Esophagus (tissue), 2 donors: ENCODE measurements around the gene MS4A2. TPM values are rescaled to one million over a fixed set of nuclear protein-coding genes. Genes with fewer than 3 reads are reported as not detected.
"Not testable (repeated sequence)": the region's sequence is repeated elsewhere in the genome, so short reads cannot be mapped to it uniquely, and the experiment has no call there.

ENCODE experiments used
- H3K27ac ChIP-seq, 2 donors: one replicate each; pipeline ENCODE4 v1.5.1; 2013; ENCODE audit warnings: low read depth in 2 of 2, mild to moderate bottlenecking in 2 of 2, inconsistent platforms in 1 of 2, low read length in 1 of 2, moderate library complexity in 1 of 2
- H3K27me3 ChIP-seq, 2 donors: one replicate each; pipeline ENCODE4 v1.6.1; 2013; ENCODE audit warnings: low read length in 2 of 2, control low read depth in 1 of 2, mild to moderate bottlenecking in 1 of 2; ENCODE audit not compliant: insufficient read depth in 2 of 2, control insufficient read depth in 1 of 2
- H3K36me3 ChIP-seq, 2 donors: one replicate each; pipeline ENCODE4 v1.6.1; 2013; ENCODE audit warnings: low read length in 1 of 2; ENCODE audit not compliant: control insufficient read depth in 2 of 2, insufficient read depth in 2 of 2
- H3K4me1 ChIP-seq, 2 donors: one replicate each; pipeline ENCODE4 v1.6.1; 2013; ENCODE audit warnings: low read length in 1 of 2; ENCODE audit not compliant: control insufficient read depth in 2 of 2, insufficient read depth in 2 of 2
- H3K4me3 ChIP-seq, 2 donors: one replicate each; pipeline ENCODE4 v1.5.1; 2013; ENCODE audit warnings: low read length in 2 of 2, mild to moderate bottlenecking in 2 of 2, low read depth in 1 of 2, moderate library complexity in 1 of 2
- H3K9me3 ChIP-seq, 2 donors: one replicate each; pipeline ENCODE4 v1.6.1; 2013; ENCODE audit warnings: mild to moderate bottlenecking in 2 of 2, low read depth in 1 of 2, low read length in 1 of 2, moderate library complexity in 1 of 2; ENCODE audit not compliant: control insufficient read depth in 2 of 2, insufficient read depth in 1 of 2
- WGBS, 2 donors: extraction: QIAGEN DNeasy Blood & Tissue Kit; methylation state at CpG; one replicate each; pipeline ENCODE4 v1.1.7; 2013; 5-methylcytosine and 5-hydroxymethylcytosine counted together
- polyA plus RNA-seq, 2 donors: library from polyadenylated mRNA; stranded (reverse); fragments of 200-250 nt; gene quantifications; one replicate each; pipeline ENCODE4 v1.2.3, GENCODE V29; 2013
- donor health status: healthy with polysubstance abuse.
- donor health status: Bipolar disorder and iron deficiency.

MS4A2 gene
- under 1 TPM; 0.08 to 0.42 TPM for polyA plus RNA-seq

- no peak within 1 kb of the TSS for H3K27ac ChIP-seq
- no peak within 1 kb of the TSS for H3K4me3 ChIP-seq
- H3K27me3 ChIP-seq, result no peaks in the 10 kb centered on the region
- no peaks in the 10 kb centered on the region for H3K9me3 ChIP-seq
- H3K36me3 ChIP-seq, result no peaks in the 10 kb centered on the region
- WGBS, 2 donors, result 81 to 85% methylated on average over 1 of the region's 1 CpG
- no peaks in the 10 kb centered on the region for H3K4me1 ChIP-seq
Observed at GRCh38 chr11:60088364-60088763, at the start of gene MS4A2. Gene MS4A2, plus strand, starts transcription at chr11:60088664. Its CDS starts 102 bp downstream, at chr11:60088766.

GRCh38 chr11:60040109-60040508 is 48.4 kb upstream of the MS4A2 start, which contains the start of gene OOSP2:
Gene OOSP2, plus strand, starts transcription at chr11:60040409. Its CDS starts 51 bp downstream, at chr11:60040460.
- 81 to 83% methylated on average over 8 of the region's 8 CpGs for WGBS, 2 donors
- Histone ChIP-seq H3K4me3 (no peak within 1 kb of the TSS), H3K36me3 (no peaks in the 10 kb centered on the region), H3K27me3 (no peaks in the 10 kb centered on the region), H3K4me1 (no peaks in the 10 kb centered on the region), H3K27ac (no peak within 1 kb of the TSS), H3K9me3 (no peaks in the 10 kb centered on the region)

GRCh38 chr11:60050422-60050821 is 38.0 kb upstream of the MS4A2 start:
- not testable (repeated sequence) for H3K27me3 ChIP-seq, H3K4me1 ChIP-seq, H3K27ac ChIP-seq, H3K4me3 ChIP-seq, H3K9me3 ChIP-seq, H3K36me3 ChIP-seq

- not testable (repeated sequence) for H3K9me3 ChIP-seq, H3K4me1 ChIP-seq, H3K27ac ChIP-seq, H3K4me3 ChIP-seq, H3K36me3 ChIP-seq, H3K27me3 ChIP-seq
- WGBS, 2 donors, result 59 to 64% methylated on average over 3 of the region's 3 CpGs
Observed at GRCh38 chr11:60050839-60051238, 37.6 kb upstream of the MS4A2 start.

GRCh38 chr11:60056349-60056969 is 32.0 kb upstream of the MS4A2 start, which contains the start of gene MS4A3:
Gene MS4A3, plus strand, starts transcription at chr11:60056665. Its CDS starts 4,496 bp downstream, at chr11:60061161.
- no peak within 1 kb of the TSS for H3K4me3 ChIP-seq
- no peaks in the 10 kb centered on the region for H3K36me3 ChIP-seq
- no peak within 1 kb of the TSS for H3K27ac ChIP-seq
- H3K27me3 ChIP-seq, result no peaks in the 10 kb centered on the region
- 66 to 81% methylated on average over 8 of the region's 8 CpGs for WGBS, 2 donors
- H3K4me1 ChIP-seq, result no peaks in the 10 kb centered on the region
- H3K9me3 ChIP-seq, result no peaks in the 10 kb centered on the region

GRCh38 chr11:60059052-60059451 is 29.4 kb upstream of the MS4A2 start:
- Histone ChIP-seq H3K27ac (no peak overlapping the region), H3K9me3 (no peaks in the 10 kb centered on the region), H3K4me3 (no peak overlapping the region), H3K36me3 (no peaks in the 10 kb centered on the region), H3K4me1 (no peaks in the 10 kb centered on the region), H3K27me3 (no peaks in the 10 kb centered on the region)
- 67 to 69% methylated on average over 3 of the region's 3 CpGs for WGBS, 2 donors

- no peaks in the 10 kb centered on the region for H3K27me3 ChIP-seq
- no peaks in the 10 kb centered on the region for H3K9me3 ChIP-seq
- no peaks in the 10 kb centered on the region for H3K36me3 ChIP-seq
- no peak overlapping the region for H3K27ac ChIP-seq
- H3K4me3 ChIP-seq, result no peak overlapping the region
- H3K4me1 ChIP-seq, result no peaks in the 10 kb centered on the region
- 96 to 98% methylated on average over 4 of the region's 4 CpGs for WGBS, 2 donors
Observed at GRCh38 chr11:60059521-60060240, 28.8 kb upstream of the MS4A2 start.

GRCh38 chr11:60064111-60064510 is 24.4 kb upstream of the MS4A2 start:
- H3K36me3 ChIP-seq, result no peaks in the 10 kb centered on the region
- 62 to 77% methylated on average over 1 of the region's 1 CpG for WGBS, 2 donors
- H3K27ac ChIP-seq, result no peak overlapping the region
- no peak overlapping the region for H3K4me3 ChIP-seq
- no peaks in the 10 kb centered on the region for H3K4me1 ChIP-seq
- no peaks in the 10 kb centered on the region for H3K9me3 ChIP-seq
- no peaks in the 10 kb centered on the region for H3K27me3 ChIP-seq

GRCh38 chr11:60065801-60066200 is 22.7 kb upstream of the MS4A2 start:
- no peaks in the 10 kb centered on the region for H3K4me1 ChIP-seq
- no peaks in the 10 kb centered on the region for H3K36me3 ChIP-seq
- no peak overlapping the region for H3K27ac ChIP-seq
- WGBS, 2 donors, result 75 to 89% methylated on average over 1 of the region's 1 CpG
- no peaks in the 10 kb centered on the region for H3K27me3 ChIP-seq
- H3K4me3 ChIP-seq, result no peak overlapping the region
- H3K9me3 ChIP-seq, result no peaks in the 10 kb centered on the region

- H3K27ac ChIP-seq, result no peak overlapping the region
- no peaks in the 10 kb centered on the region for H3K36me3 ChIP-seq
- H3K4me1 ChIP-seq, result no peaks in the 10 kb centered on the region
- no peaks in the 10 kb centered on the region for H3K27me3 ChIP-seq
- H3K9me3 ChIP-seq, result no peaks in the 10 kb centered on the region
- 70 to 75% methylated on average over 2 of the region's 2 CpGs for WGBS, 2 donors
- no peak overlapping the region for H3K4me3 ChIP-seq
Observed at GRCh38 chr11:60069450-60069849, 19.0 kb upstream of the MS4A2 start.
